Rectal smooth muscle tissue (tissue), 1 donor: ENCODE results near the gene FCF1.

Source experiments
- H3K27ac ChIP-seq: one replicate; pipeline ENCODE4 v1.7.0; 2013; ENCODE audit warnings: low read depth, low read length, inconsistent platforms
- H3K27me3 ChIP-seq: one replicate; pipeline ENCODE4 v1.7.0; 2013; ENCODE audit warnings: low read length; ENCODE audit not compliant: control insufficient read depth, insufficient read depth
- H3K36me3 ChIP-seq: one replicate; pipeline ENCODE4 v1.7.0; 2013; ENCODE audit warnings: low read length; ENCODE audit not compliant: control insufficient read depth, insufficient read depth
- H3K4me1 ChIP-seq: one replicate; pipeline ENCODE4 v1.7.0; 2013; ENCODE audit warnings: low read length; ENCODE audit not compliant: control insufficient read depth, insufficient read depth
- H3K4me3 ChIP-seq: one replicate; pipeline ENCODE4 v1.7.0; 2013; ENCODE audit warnings: low read length
- H3K9ac ChIP-seq: one replicate; pipeline ENCODE4 v1.7.0; 2013; ENCODE audit warnings: low read length

The FCF1 gene, protein sequence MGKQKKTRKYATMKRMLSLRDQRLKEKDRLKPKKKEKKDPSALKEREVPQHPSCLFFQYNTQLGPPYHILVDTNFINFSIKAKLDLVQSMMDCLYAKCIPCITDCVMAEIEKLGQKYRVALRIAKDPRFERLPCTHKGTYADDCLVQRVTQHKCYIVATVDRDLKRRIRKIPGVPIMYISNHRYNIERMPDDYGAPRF

DNA sequence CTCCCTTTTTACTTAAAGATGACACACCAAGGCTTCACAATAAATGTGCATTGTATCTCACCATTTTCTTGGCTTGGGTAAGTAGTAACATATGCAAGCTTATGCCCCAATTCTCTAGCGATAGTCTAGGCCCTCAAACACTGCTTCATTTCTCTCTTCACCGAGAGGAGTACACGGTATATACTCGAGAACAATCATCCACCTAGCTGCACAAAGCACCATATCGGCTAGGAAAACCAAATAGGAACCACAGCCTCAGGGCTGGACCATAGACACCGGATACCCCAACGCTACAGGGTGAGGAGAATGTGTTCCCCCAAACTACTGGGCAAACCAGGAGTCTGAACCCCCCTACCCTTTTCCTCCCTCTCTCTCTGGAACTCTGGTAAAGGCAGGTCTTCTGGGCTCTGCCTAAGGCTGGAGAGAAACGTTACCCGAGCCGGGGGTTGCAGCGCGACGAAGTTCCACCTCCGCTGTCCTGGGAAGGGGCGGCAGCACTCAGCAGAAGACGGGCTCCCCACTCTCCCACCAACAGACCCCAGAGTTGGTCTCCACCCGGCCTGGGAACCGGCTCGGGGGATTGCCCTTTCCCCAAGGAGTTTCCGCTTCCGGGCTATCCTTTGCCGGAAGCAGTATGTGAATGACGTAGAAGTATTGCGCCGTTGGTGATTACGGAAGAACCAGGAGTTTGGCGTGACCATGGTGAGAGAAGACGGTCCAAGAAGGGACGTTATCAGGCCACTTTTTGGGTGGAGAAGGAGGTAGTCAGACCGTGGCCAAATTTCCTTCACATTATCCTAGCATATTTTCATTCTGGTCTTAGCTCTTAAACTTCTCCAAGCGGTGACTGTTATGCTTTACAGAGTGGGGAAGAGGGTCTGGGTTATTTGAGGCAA lies at the start of gene FCF1, which contains the start of gene AREL1:
Gene FCF1 (plus strand): TSS at position 646 of the 896 bp plus-strand sequence. CDS start 54 bp downstream, at position 700.
Gene AREL1 (minus strand): TSS at position 582 of the 896 bp plus-strand sequence. CDS start 27,465 bp downstream, outside the sequence.
- Histone ChIP-seq H3K4me3 (peak within 1 kb of the TSS; percentile 99), H3K9ac (peak within 1 kb of the TSS; percentile 86), H3K4me1 (no peaks in the 10 kb centered on the region)

DNA sequence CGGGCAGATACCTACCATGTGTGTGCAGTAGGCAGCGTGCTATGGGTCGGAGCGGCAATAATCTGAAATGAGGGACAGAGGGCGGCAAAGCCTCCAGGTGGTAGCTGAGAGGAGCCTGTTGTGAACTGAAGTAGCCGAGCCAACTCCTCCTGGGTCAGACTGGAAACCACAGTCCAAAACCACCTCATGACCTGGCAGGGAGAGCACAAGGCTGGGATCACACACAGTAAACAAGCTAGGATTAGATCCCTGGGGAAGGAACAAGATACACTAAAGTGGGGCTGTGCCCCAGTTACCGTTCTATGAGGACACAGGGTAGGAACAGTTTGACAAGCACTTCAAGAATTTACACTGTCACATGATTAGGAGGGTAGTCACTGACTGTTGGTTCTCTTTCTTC lies 49.1 kb upstream of the FCF1 start:
- peaks cover 23% of the 10 kb centered on the region for H3K36me3 ChIP-seq
- H3K4me3 ChIP-seq = no peak overlapping the region
- H3K4me1 ChIP-seq = no peaks in the 10 kb centered on the region
- no peaks in the 10 kb centered on the region for H3K27me3 ChIP-seq
- no peak overlapping the region for H3K9ac ChIP-seq
- H3K27ac ChIP-seq = no peak overlapping the region

More for the DNA sequence above, at the start of gene FCF1, which contains the start of gene AREL1:
- Histone ChIP-seq H3K27me3 (no peaks in the 10 kb centered on the region), H3K36me3 (peaks cover 4% of the 10 kb centered on the region), H3K27ac (peak within 1 kb of the TSS; percentile 79)

DNA sequence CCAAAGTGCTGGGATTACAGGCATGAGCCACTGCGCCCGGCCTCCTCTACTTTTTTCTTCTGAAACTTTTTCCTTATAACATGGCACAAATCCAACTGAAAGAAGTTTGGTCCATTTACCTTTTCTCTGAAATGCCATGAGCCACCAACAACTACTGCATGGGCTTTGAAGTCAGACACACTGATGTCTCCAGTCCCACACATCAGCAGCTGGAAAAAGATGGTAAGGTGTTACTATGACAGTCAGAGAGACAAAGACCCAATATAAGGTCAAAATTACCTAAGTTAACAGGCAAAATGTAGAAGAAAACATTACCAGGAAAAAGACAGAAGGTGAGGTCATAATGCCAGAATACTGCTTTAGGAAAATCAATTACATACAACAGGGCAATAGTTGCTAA lies 48.2 kb upstream of the FCF1 start:
- no peak overlapping the region for H3K27ac ChIP-seq
- H3K27me3 ChIP-seq = no peaks in the 10 kb centered on the region
- peaks cover 28% of the 10 kb centered on the region for H3K36me3 ChIP-seq
- no peak overlapping the region for H3K9ac ChIP-seq
- H3K4me3 ChIP-seq = no peak overlapping the region
- no peaks in the 10 kb centered on the region for H3K4me1 ChIP-seq

DNA sequence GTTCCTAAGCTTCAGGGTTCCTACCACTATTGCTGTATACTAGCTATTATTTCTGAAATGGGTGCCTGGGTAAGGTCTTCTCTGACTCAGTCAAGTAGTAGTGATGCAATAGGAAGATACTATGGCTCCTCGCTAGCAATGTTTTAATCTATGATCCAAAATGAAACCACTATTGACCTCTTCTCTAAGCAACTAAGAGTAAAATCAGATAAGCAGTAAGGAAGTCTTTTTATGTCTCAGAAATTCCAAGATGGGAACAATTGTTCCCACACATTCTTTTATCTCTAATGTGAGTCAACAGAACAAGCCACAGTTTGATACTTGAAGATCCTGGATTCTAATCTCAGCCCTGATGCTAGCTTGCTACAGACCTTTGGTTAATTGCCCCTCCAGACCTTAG lies 45.2 kb upstream of the FCF1 start:
- Histone ChIP-seq H3K27me3 (no peaks in the 10 kb centered on the region), H3K4me3 (no peak overlapping the region), H3K36me3 (peaks cover 30% of the 10 kb centered on the region), H3K4me1 (no peaks in the 10 kb centered on the region), H3K9ac (no peak overlapping the region), H3K27ac (no peak overlapping the region)

DNA sequence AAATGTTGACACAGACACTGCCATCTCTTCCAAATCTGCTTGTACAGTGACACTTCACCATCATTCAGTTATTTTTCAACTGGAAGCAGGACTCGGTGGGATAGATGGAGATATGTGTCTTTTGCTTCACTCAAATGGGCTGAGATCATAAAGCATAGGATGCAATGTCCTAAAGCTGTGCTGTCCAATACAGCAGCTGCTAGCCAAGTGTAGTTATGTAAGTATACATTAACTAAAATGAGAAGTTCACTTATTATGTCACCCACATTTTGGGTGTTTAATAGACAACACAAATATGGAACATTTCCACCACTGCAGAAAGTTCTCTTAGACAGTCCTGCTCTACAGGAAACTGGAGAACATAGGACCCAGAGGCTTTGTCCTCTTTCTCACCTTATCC lies 43.7 kb upstream of the FCF1 start:
- Histone ChIP-seq H3K36me3 (peaks cover 23% of the 10 kb centered on the region), H3K9ac (no peak overlapping the region), H3K27me3 (no peaks in the 10 kb centered on the region), H3K27ac (no peak overlapping the region), H3K4me1 (no peaks in the 10 kb centered on the region), H3K4me3 (no peak overlapping the region)

DNA sequence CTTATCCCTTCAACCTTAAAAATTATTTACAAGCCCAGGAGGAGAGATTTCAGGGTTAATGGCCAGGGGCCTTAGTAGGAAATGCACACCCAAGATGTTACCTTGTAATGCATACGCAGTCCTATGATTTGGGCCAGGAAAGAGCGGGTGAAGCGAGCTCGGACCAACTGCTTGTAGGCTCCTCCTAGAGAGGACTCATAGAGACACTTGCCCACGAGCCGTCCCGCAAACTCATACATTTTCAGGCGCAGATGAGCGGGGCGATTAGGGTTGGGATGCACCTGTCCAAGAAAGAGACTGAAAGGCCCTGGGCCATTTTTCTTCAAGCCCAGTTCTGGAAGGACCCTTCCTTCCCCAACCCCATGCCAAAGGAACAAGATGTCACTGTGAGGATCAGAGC lies 43.1 kb upstream of the FCF1 start:
- Histone ChIP-seq H3K27ac (no peak overlapping the region), H3K9ac (no peak overlapping the region), H3K4me3 (no peak overlapping the region), H3K4me1 (no peaks in the 10 kb centered on the region), H3K27me3 (no peaks in the 10 kb centered on the region), H3K36me3 (peaks cover 23% of the 10 kb centered on the region)

DNA sequence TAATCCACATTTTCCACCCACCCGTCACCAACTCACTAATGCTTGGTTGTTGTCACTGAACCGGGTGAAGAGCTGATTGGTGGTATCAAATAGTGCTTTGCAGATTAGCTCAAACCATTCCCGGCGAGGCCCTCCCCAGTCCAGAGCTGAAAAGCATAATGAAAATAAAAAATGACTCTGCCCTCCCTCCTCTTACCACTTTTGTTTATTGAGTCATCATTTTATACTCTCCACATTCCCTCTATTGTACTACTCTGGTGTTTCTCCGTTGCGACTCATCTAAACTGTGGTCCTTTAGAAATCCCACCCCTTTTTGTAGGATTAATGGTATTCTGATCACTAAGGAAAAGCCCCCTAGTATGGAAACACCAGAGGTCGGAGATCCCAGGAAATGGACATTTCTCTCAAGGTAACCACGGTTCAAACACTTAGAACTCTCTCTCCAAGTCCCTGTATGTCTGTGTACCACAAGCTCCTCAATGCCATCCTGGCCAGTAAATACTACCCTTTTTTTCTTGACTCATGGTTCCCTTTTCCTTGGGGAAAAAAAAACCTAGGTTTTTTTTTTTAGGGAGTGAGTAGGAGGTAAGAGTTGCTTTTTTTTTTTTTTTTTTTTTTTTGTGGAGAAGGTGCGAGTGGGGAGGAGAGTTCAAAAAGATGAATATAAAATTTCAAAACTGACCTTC lies 42.1 kb upstream of the FCF1 start:
- Histone ChIP-seq H3K9ac (no peak overlapping the region), H3K4me1 (no peaks in the 10 kb centered on the region), H3K27ac (no peak overlapping the region), H3K27me3 (no peaks in the 10 kb centered on the region), H3K4me3 (no peak overlapping the region), H3K36me3 (peaks cover 28% of the 10 kb centered on the region)

DNA sequence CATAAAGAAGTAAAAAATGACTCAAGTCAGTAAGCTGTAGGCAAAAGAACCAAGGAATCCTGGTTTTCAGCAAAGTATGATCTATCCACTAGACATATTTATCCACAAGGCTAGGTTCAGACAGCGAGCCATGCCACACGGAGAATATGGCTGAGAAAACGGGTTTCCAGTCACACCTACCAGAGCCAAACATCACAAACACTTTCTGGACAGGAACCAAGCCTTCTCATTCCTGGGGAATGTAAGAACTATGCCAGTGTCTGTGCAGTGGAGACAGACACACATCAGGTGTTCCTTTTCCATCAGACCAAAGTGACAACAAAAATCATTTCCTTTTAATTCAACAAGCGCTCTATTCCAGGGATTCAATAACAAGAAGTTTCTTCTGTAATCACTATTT lies 41.2 kb upstream of the FCF1 start:
- Histone ChIP-seq H3K4me3 (no peak overlapping the region), H3K27ac (no peak overlapping the region), H3K27me3 (no peaks in the 10 kb centered on the region), H3K36me3 (peaks cover 30% of the 10 kb centered on the region), H3K4me1 (no peaks in the 10 kb centered on the region), H3K9ac (no peak overlapping the region)

DNA sequence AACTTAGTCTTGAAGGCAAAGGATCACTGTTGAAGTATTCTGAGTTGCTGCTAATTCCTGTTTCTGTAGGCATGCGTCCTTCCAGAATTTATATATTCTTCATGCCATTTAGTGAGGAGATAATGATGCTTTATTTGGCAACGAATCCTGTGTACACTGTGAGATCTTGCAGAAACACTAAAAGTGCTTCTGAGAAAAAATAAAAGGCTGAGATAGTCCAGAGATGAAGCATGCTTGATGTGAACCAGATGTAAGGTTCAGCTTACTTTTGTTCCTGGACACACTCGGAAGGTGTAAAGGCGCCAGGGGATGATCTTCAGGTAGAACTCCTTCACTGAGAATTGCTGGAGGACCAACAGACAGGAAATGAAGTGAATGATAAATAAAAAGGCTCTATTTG lies 39.2 kb upstream of the FCF1 start:
- Histone ChIP-seq H3K27me3 (no peaks in the 10 kb centered on the region), H3K9ac (no peak overlapping the region), H3K4me1 (no peaks in the 10 kb centered on the region), H3K27ac (no peak overlapping the region), H3K4me3 (no peak overlapping the region), H3K36me3 (peaks cover 20% of the 10 kb centered on the region)

DNA sequence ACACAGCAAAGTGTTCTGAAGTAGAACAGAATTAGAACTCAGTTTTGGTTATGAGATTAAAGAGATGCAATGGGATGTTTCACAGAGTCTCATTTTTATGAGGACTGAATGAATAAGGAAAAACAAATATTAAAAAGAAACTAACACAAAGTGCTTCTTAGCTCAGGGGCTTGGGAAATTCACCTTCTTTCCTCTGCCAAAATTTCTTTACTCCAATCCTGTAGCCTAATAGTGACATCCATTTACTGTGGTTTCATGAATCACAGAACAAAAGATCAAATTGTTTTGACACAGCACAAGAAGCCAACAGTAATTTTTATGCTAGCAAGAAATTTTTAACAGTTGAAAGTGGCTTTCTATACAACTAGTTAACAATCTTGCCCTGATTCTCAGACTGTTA lies 37.7 kb upstream of the FCF1 start:
- Histone ChIP-seq H3K4me1 (no peaks in the 10 kb centered on the region), H3K27me3 (no peaks in the 10 kb centered on the region), H3K9ac (no peak overlapping the region), H3K36me3 (peaks cover 15% of the 10 kb centered on the region), H3K4me3 (no peak overlapping the region), H3K27ac (no peak overlapping the region)

DNA sequence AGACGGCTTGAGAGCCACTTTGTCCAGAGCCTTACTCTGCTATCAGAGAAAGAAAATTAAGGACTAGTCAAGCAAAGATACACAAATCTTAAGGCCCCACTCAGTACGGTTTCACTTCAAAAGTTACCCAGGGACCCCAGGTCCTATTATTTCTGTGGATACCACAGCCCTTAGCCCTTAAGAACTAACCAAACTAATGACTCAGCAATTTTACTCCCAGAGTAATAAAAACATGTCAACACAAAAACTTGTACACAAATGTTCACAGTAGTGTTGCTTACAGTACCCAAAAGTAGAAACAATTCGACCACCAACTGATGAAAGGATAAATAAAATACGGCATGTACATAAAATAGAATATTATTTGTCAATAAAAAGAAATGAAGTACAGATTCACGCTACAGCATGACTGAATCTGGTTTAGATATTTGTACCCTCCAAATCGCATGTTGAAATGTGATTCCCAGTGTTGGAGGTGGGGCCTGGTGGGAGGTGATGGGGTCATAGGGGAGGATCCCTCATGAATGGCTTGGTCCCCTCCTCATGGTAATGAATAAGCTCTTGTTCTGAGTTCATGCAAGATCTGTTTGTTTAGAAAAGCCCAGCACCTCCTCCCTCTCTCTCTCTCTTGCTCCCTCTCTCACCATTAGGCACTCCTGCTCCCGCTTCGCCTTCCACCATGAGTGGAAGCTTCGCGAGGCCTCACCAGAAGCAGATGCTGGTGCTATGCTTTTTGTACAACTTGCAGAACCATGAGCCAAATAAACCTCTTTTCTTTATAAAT lies 30.6 kb upstream of the FCF1 start:
- H3K9ac ChIP-seq = no peak overlapping the region
- no peaks in the 10 kb centered on the region for H3K4me1 ChIP-seq

DNA sequence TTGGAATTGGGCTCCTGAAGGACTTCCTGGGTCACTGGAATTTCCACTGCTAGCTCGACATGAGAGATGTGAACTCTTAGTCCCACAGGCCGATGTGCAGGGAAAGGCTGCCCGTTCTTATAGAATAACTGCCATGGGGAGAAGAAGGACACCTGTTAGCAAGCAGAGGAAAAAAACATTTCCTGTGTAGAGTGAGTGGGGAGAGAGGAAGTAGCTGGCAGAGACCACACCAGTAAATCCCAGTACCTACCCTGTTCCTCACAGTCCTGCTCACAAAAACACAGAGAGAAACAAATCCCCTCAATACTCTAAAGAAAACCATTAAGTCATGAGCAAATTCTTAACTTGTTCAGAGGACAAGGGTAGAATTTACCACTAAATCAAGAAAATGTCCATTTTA lies 29.5 kb upstream of the FCF1 start:
- Histone ChIP-seq H3K27ac (no peak overlapping the region), H3K9ac (no peak overlapping the region), H3K4me3 (no peak overlapping the region), H3K27me3 (no peaks in the 10 kb centered on the region), H3K4me1 (no peaks in the 10 kb centered on the region), H3K36me3 (peaks cover 12% of the 10 kb centered on the region)

More for the DNA sequence above, 30.6 kb upstream of the FCF1 start:
- no peak overlapping the region for H3K4me3 ChIP-seq
- H3K27me3 ChIP-seq = no peaks in the 10 kb centered on the region
- no peak overlapping the region for H3K27ac ChIP-seq
- peaks cover 12% of the 10 kb centered on the region for H3K36me3 ChIP-seq
